ENCODE results near the gene PCSK5. TPM values are rescaled to one million over a fixed set of nuclear protein-coding genes. Genes with fewer than 3 reads are reported as not detected.

PCSK5 gene
- total RNA-seq, 6 experiments from 2014 or later, result 1.4 to 5.8 (median 3.5) TPM

- WGBS (ENCODE audit: insufficient coverage, low coverage, low lambda C conversion rate, missing lambda C conversion rate), result 65% methylated on average over 5 of the region's 5 CpGs
- intact Hi-C loops (cut with DNase I), result no loop called here
- no peaks in the 10 kb centered on the region for H3K36me3 ChIP-seq
- no peaks in the 10 kb centered on the region for H3K9me3 ChIP-seq
- no peak overlapping the region for H3K27ac ChIP-seq
- ATAC-seq, result no peak
- H3K4me1 ChIP-seq, result no peaks in the 10 kb centered on the region
- TF ChIP-seq CTCF (IDR thresholded peaks at IDR 0.05) (no peak), POLR2A (IDR thresholded peaks at IDR 0.05) (no peak)
- no peak for DNase-seq
- H3K4me3 ChIP-seq, result no peak overlapping the region
- no peaks in the 10 kb centered on the region for H3K27me3 ChIP-seq
Measured at GRCh38 chr9:76003041-76003440, 112.6 kb downstream of the PCSK5 start.

GRCh38 chr9:76004526-76004925, 114.1 kb downstream of the PCSK5 start:
- intact Hi-C loops (cut with DNase I), result no loop called here
- H3K36me3 ChIP-seq, result no peaks in the 10 kb centered on the region
- DNase-seq, result no peak
- H3K4me3 ChIP-seq, result no peak overlapping the region
- 80% methylated on average over 1 of the region's 1 CpG for WGBS (ENCODE audit: insufficient coverage, low coverage, low lambda C conversion rate, missing lambda C conversion rate)
- H3K27ac ChIP-seq, result no peak overlapping the region
- no peaks in the 10 kb centered on the region for H3K4me1 ChIP-seq
- no peaks in the 10 kb centered on the region for H3K27me3 ChIP-seq
- H3K9me3 ChIP-seq, result no peaks in the 10 kb centered on the region
- TF ChIP-seq CTCF (IDR thresholded peaks at IDR 0.05) (no peak), POLR2A (IDR thresholded peaks at IDR 0.05) (no peak)
- no peak for ATAC-seq

GRCh38 chr9:76007935-76008334, 117.5 kb downstream of the PCSK5 start:
- 79% methylated on average over 3 of the region's 3 CpGs for WGBS (ENCODE audit: insufficient coverage, low coverage, low lambda C conversion rate, missing lambda C conversion rate)
- DNase-seq (no peak), ATAC-seq (no peak)
- H3K36me3 ChIP-seq, result no peaks in the 10 kb centered on the region
- no peak overlapping the region for H3K4me3 ChIP-seq
- no peaks in the 10 kb centered on the region for H3K9me3 ChIP-seq
- H3K27me3 ChIP-seq, result no peaks in the 10 kb centered on the region
- H3K4me1 ChIP-seq, result no peaks in the 10 kb centered on the region
- no peak overlapping the region for H3K27ac ChIP-seq
- intact Hi-C loops (cut with DNase I), result no loop called here
- TF ChIP-seq POLR2A (IDR thresholded peaks at IDR 0.05) (no peak), CTCF (IDR thresholded peaks at IDR 0.05) (no peak)

- ATAC-seq (no peak), DNase-seq (no peak)
- H3K27me3 ChIP-seq, result no peaks in the 10 kb centered on the region
- H3K4me3 ChIP-seq, result no peak overlapping the region
- WGBS (ENCODE audit: insufficient coverage, low coverage, low lambda C conversion rate, missing lambda C conversion rate), result 22% methylated on average over 2 of the region's 2 CpGs
- H3K36me3 ChIP-seq, result no peaks in the 10 kb centered on the region
- H3K27ac ChIP-seq, result no peak overlapping the region
- H3K4me1 ChIP-seq, result peaks cover 0 to 4% (median 0%) of the 10 kb centered on the region in 4 donors
- no peak for TF ChIP-seq CTCF (IDR thresholded peaks at IDR 0.05)
- TF ChIP-seq POLR2A (IDR thresholded peaks at IDR 0.05), result no peak
- no peaks in the 10 kb centered on the region for H3K9me3 ChIP-seq
- intact Hi-C loops (cut with DNase I), result no loop called here
Measured at GRCh38 chr9:76013809-76014208, 123.3 kb downstream of the PCSK5 start.

GRCh38 chr9:76018235-76018634, 127.8 kb downstream of the PCSK5 start:
- H3K27me3 ChIP-seq, result no peaks in the 10 kb centered on the region
- peak in 1 of 3 donors; percentile 48 for DNase-seq
- no peak overlapping the region for H3K27ac ChIP-seq
- no peaks in the 10 kb centered on the region for H3K9me3 ChIP-seq
- no peaks in the 10 kb centered on the region for H3K36me3 ChIP-seq
- peak; percentile 30 to 69 (median 59) for ATAC-seq
- 50% methylated on average over 3 of the region's 12 CpGs for WGBS (ENCODE audit: insufficient coverage, low coverage, low lambda C conversion rate, missing lambda C conversion rate)
- H3K4me1 ChIP-seq, result peaks cover 0 to 4% (median 0%) of the 10 kb centered on the region in 4 donors
- TF ChIP-seq POLR2A (IDR thresholded peaks at IDR 0.05) (no peak), CTCF (IDR thresholded peaks at IDR 0.05) (no peak)
- intact Hi-C loops (cut with DNase I), result no loop called here
- no peak overlapping the region for H3K4me3 ChIP-seq

All from right lobe of liver (tissue), 6 donors.